ENCODE data around the gene PCDH9.

GRCh38 chr13:66585669-66586203 is 644.4 kb downstream of the PCDH9 start:
- TF ChIP-seq, protein P1, sequence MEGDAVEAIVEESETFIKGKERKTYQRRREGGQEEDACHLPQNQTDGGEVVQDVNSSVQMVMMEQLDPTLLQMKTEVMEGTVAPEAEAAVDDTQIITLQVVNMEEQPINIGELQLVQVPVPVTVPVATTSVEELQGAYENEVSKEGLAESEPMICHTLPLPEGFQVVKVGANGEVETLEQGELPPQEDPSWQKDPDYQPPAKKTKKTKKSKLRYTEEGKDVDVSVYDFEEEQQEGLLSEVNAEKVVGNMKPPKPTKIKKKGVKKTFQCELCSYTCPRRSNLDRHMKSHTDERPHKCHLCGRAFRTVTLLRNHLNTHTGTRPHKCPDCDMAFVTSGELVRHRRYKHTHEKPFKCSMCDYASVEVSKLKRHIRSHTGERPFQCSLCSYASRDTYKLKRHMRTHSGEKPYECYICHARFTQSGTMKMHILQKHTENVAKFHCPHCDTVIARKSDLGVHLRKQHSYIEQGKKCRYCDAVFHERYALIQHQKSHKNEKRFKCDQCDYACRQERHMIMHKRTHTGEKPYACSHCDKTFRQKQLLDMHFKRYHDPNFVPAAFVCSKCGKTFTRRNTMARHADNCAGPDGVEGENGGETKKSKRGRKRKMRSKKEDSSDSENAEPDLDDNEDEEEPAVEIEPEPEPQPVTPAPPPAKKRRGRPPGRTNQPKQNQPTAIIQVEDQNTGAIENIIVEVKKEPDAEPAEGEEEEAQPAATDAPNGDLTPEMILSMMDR (IDR thresholded peaks at IDR 0.05; ENCODE audit: low read depth, low read length): no peak
- TF ChIP-seq EZH2phosphoT487 (IDR thresholded peaks at IDR 0.05; ENCODE audit: low read depth): no peak

Data from OCI-LY3 (cell line).